OCI-LY3 (cell line): ENCODE results near the gene HBA2.

ENCODE experiments used
- H2AFZ ChIP-seq: fragments of 200-600, 300-600 bp; shearing (Covaris generic); 2 replicates; pipeline ENCODE4 v1.6.0; 2014; ENCODE audit warnings: antibody characterized with exemption, low read depth, low read length
- H3K27ac ChIP-seq: fragments of 200-600, 300-600 bp; sonication (generic); 2 replicates; pipeline ENCODE4 v1.5.1; 2014; ENCODE audit warnings: mild to moderate bottlenecking, low read length, moderate library complexity, mixed read lengths
- H3K27me3 ChIP-seq: fragments of 200-600, 300-600 bp; sonication (generic); 2 replicates; pipeline ENCODE4 v1.6.1; 2014; ENCODE audit warnings: low read depth, low read length, mixed read lengths
- H3K36me3 ChIP-seq: fragments of 200-600, 300-600 bp; sonication (generic); replicated peaks from 2 replicates; pipeline ENCODE3; 2014; ENCODE audit warnings: low read depth, low read length, mixed read lengths
- H3K4me1 ChIP-seq: fragments of 300-600, 200-600 bp; sonication (generic); 2 replicates; pipeline ENCODE4 v1.6.1; 2014; ENCODE audit warnings: low read length, mixed read lengths
- H3K4me2 ChIP-seq: fragments of 200-600, 300-600 bp; sonication (generic); 2 replicates; pipeline ENCODE4 v1.6.1; 2014; ENCODE audit warnings: low read length, mixed read lengths
- H3K4me3 ChIP-seq: fragments of 300-600, 200-600 bp; sonication (generic); 2 replicates; pipeline ENCODE4 v1.5.1; 2014; ENCODE audit warnings: antibody characterized with exemption, mild to moderate bottlenecking, low read length, moderate library complexity
- H3K79me2 ChIP-seq: fragments of 300-600, 200-600 bp; shearing (Covaris generic); 2 replicates; pipeline ENCODE4 v1.6.1; 2014; ENCODE audit warnings: mild to moderate bottlenecking, low read length, mixed read lengths
- H3K9ac ChIP-seq: fragments of 300-600, 200-600 bp; shearing (Covaris generic); 2 replicates; pipeline ENCODE4 v1.6.0; 2014; ENCODE audit warnings: mild to moderate bottlenecking, low read length, moderate library complexity
- H3K9me3 ChIP-seq: fragments of 200-600, 300-600 bp; shearing (Covaris generic); 2 replicates; pipeline ENCODE4 v1.6.1; 2014; ENCODE audit warnings: low read length, mixed read lengths; ENCODE audit not compliant: insufficient read depth
- H4K20me1 ChIP-seq: fragments of 200-600, 300-600 bp; sonication (generic); 2 replicates; pipeline ENCODE4 v1.6.1; 2016; ENCODE audit warnings: low read length, mixed read lengths; ENCODE audit not compliant: insufficient read depth
- CTCF ChIP-seq: fragments of 200-600, 300-600 bp; sonication (generic); IDR thresholded peaks from 2 replicates; pipeline ENCODE4 v1.5.1; 2014; ENCODE audit warnings: antibody characterized with exemption, low read length, low read depth
- EZH2phosphoT487 ChIP-seq: fragments of 200-600 bp; shearing (Covaris generic); IDR thresholded peaks from 2 replicates; pipeline ENCODE4 v1.6.1; 2018; ENCODE audit warnings: antibody characterized with exemption, mixed run types, low read depth

Gene HBA2

GRCh38 chr16:212999-213398 is 40.3 kb downstream of the HBA2 start:
- no peak overlapping the region for H3K4me2 ChIP-seq
- no peaks in the 10 kb centered on the region for H3K27me3 ChIP-seq
- H2AFZ ChIP-seq: no peak overlapping the region
- no peak overlapping the region for H3K27ac ChIP-seq
- peaks cover 8% of the 10 kb centered on the region; the same call in 1 of the 2 replicates for H4K20me1 ChIP-seq
- no peak overlapping the region for H3K4me3 ChIP-seq
- no peaks in the 10 kb centered on the region for H3K9me3 ChIP-seq
- H3K79me2 ChIP-seq: peaks cover 88% of the 10 kb centered on the region
- TF ChIP-seq CTCF (no peak), EZH2phosphoT487 (no peak)
- no peak overlapping the region for H3K9ac ChIP-seq
- peaks cover 8% of the 10 kb centered on the region for H3K4me1 ChIP-seq
- H3K36me3 ChIP-seq: peaks cover 43% of the 10 kb centered on the region

- H3K79me2 ChIP-seq: peaks cover 85% of the 10 kb centered on the region
- no peak overlapping the region for H3K27ac ChIP-seq
- H3K9me3 ChIP-seq: no peaks in the 10 kb centered on the region
- no peaks in the 10 kb centered on the region for H3K27me3 ChIP-seq
- peaks cover 8% of the 10 kb centered on the region for H3K4me1 ChIP-seq
- H3K4me2 ChIP-seq: no peak overlapping the region
- peaks cover 39% of the 10 kb centered on the region for H3K36me3 ChIP-seq
- peaks cover 5% of the 10 kb centered on the region; the same call in 1 of the 2 replicates for H4K20me1 ChIP-seq
- TF ChIP-seq CTCF (no peak), EZH2phosphoT487 (no peak)
- no peak overlapping the region for H3K4me3 ChIP-seq
- H3K9ac ChIP-seq: no peak overlapping the region
- no peak overlapping the region for H2AFZ ChIP-seq
Measured at GRCh38 chr16:220021-220420, 47.3 kb downstream of the HBA2 start.
